Coronary artery (tissue), 2 donors: Measurements from ENCODE around the gene KRTAP2-3.
"Not testable (repeated sequence)": the region's sequence is repeated elsewhere in the genome, so short reads cannot be mapped to it uniquely, and the experiment has no call there.

Experiments
- DNase-seq: peaks from one replicate; pipeline ENCODE4 v3.0.0-alpha.2; 2017; ENCODE audit warnings: low spot score
- H3K27ac ChIP-seq, 2 donors: fragments of 200-600 bp; sonication (generic); one replicate each; pipeline ENCODE4 v1.5.1; 2016 to 2019
- H3K4me3 ChIP-seq: fragments of 200-600 bp; sonication (generic); 2 replicates; pipeline ENCODE4 v1.5.1; 2016; ENCODE audit warnings: mild to moderate bottlenecking, moderate library complexity
- CTCF ChIP-seq: fragments of 200-600 bp; sonication (generic); IDR thresholded peaks from one replicate; pipeline ENCODE4 v1.5.1; 2019; ENCODE audit warnings: antibody characterized with exemption

The KRTAP2-3 gene

DNA sequence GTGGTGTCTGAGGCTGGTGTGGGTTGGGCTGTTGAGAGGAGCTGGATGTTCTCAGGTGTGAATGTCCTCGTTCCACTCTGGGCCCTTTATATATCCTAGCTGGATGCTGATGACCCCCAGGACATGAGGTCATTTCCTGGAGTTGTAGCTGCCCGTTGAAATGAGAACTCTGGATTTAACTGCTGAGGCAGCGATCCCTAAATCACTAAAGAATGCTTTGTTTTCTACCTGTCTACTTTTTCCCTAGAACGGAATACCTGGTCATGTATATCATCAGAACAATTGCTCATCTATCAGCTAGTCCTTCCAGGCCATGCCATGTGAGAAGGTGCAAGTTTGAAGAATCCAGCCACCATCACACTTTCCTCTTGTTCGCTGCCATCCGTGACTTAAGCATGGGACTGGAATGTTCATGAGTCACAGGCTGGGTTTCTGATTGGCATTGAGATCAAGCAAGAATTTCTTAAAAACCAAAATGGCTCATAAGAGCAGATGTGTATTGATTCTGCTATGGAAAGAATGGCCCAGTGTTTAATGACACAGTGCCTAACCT lies at the start of gene KRTAP2-3:
TSS of gene KRTAP2-3 (minus strand) at position 63 of the 553 bp plus-strand sequence. CDS start 64 bp downstream, outside the sequence.
- DNase-seq = no peak
- no peak for TF ChIP-seq CTCF
- no peak within 1 kb of the TSS for H3K4me3 ChIP-seq
- no peak within 1 kb of the TSS for H3K27ac ChIP-seq

DNA sequence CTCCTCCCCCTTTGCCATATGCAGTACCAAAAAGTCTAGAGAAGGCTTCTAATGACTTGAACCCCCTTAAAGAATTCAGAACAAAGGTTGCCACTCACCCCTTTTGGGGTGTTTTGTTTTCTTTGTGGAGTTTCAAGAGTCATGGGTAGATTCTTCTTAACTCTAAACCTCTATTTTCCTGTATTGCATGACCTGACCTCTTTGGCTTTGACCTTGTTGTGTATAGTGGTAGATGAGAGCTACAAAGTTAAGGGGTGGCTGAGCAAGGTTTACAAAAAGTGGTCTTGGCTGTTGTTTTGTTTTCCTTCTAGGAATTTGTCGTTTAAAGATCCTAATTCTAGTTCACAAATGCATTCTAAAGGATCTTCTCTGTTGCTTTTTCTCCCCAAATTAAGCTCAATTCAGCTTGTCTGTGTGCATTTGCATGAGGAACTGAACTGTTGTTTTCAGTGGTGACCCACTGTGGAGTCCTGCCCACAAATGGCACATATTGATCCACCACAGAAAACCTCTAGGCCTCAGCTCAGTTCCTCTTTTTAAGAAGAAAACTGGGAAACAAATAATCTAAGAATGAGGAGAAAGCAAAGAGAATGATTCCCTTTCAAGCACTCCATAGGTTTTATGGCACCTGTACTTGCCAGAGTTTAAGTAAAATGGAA lies 48.9 kb upstream of the KRTAP2-3 start:
- H3K4me3 ChIP-seq, H3K27ac ChIP-seq, DNase-seq: not testable (repeated sequence)

DNA sequence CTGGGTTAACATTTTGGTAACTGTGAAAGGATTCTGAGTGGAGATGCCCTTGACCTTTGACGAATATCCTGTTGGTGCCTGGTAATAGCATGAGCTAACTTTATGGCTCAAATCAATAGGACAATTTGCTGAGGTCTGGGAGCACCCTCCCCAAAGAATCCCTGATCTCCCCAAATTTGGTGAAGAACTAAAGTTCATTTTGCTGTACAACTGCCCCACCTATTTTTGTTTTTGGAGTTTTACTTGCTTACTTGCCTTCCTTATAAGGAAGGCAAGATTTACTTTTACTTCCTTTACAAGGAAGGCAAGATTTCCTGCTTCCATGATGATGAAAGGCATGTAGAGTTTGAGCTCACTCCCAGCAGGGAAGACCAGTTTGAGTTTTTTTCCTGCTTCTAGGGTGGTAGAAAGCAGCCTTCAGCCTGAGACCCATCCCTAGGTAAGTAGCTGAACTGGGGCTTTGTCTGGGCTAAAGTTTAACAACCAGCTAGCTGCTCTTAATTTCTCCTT lies 48.1 kb upstream of the KRTAP2-3 start:
- TF ChIP-seq CTCF = no peak
- no peak overlapping the region for H3K4me3 ChIP-seq
- H3K27ac ChIP-seq = no peak overlapping the region
- no peak for DNase-seq

DNA sequence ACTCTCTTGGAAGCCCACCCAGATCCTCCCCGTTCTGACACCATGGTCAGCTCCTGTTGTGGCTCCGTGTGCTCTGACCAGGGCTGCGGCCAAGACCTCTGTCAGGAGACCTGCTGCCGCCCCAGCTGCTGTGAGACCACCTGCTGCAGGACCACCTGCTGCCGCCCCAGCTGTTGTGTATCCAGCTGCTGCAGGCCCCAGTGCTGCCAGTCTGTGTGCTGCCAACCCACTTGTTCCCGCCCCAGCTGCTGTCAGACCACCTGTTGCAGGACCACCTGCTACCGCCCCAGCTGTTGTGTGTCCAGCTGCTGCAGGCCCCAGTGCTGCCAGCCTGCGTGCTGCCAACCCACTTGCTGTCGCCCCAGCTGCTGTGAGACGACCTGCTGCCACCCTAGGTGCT lies 45.4 kb upstream of the KRTAP2-3 start, which contains the start of gene KRTAP4-9:
TSS of gene KRTAP4-9 (plus strand) at position 43 of the 400 bp plus-strand sequence. CDS start at position 43, 0 bp downstream.
- not testable (repeated sequence) for H3K27ac ChIP-seq, DNase-seq, H3K4me3 ChIP-seq

GRCh38 chr17:41104386-41105038 lies 44.6 kb upstream of the KRTAP2-3 start:
- DNase-seq, H3K4me3 ChIP-seq, H3K27ac ChIP-seq: not testable (repeated sequence)

GRCh38 chr17:41103896-41104295 lies 44.0 kb upstream of the KRTAP2-3 start:
- TF ChIP-seq CTCF = no peak

DNA sequence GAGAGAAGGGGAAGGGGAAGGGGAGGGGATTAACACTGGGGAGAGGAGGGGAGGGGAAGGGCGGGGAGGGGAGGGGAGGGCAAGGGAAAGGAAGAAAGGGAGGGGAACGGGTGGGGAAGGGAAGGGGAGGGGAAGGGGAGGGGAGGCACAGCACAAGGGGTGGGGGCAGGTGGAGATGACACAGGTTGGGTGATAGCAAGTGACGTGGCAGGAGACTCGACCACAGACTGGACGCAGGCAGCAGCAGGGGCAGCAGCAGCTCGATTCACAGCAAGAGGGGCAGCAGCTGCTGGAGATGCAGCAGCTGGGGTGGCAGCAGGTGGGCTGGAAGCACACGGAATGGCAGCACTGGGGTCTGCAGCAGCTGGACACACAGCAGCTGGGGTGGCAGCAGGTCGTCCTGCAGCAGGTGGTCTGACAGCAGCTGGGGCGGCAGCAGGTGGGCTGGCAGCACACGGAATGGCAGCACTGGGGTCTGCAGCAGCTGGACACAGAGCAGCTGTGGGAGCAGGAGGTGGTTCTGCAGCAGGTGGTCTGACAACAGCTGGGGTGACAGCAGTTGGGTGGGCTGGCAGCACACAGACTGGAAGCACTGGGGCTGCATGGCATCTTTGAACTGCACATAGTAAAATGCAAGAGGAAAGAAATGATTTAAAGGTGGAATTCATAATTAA lies 41.8 kb upstream of the KRTAP2-3 start, which contains the start of gene KRTAP4-16:
TSS of gene KRTAP4-16 (minus strand) at position 624 of the 674 bp plus-strand sequence. CDS start at position 624, 0 bp downstream.
- no peak for DNase-seq
- Histone ChIP-seq H3K4me3 (no peak within 1 kb of the TSS), H3K27ac (no peak within 1 kb of the TSS)
- TF ChIP-seq CTCF = no peak

More at GRCh38 chr17:41103896-41104295, 44.0 kb upstream of the KRTAP2-3 start:
- Histone ChIP-seq H3K27ac (no peak overlapping the region), H3K4me3 (no peak overlapping the region)
- no peak for DNase-seq

GRCh38 chr17:41099682-41100480 lies 40.0 kb upstream of the KRTAP2-3 start:
- not testable (repeated sequence) for H3K27ac ChIP-seq, H3K4me3 ChIP-seq, DNase-seq
